ENCODE results near the gene OSGIN1.
A peak's percentile ranks its signal among the peaks of the same experiment; 100 is the strongest.

Gene OSGIN1

DNA sequence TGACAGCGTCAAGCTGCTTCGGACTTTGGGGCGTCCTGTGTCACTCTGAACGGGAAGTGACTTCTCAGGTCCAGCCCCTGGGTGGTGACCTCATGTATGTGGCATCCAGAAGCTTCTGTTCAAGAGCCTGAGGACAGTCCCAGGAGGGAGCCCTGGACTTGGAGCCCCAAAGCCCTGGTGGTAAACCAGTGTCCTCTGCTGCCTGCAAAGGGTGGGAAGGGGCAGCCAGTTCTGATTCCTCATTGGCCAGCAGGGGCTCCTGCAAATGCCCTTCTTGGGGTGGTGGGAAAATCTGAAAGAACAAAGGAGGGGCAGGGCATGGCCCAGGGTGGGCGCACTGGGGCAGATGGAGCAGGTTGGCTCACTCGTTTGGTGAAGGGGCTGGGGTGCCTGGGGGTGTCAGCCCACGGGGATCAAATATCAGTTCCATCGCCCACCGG is 1.6 kb downstream of the OSGIN1 start:
- DNase-seq (ENCODE audit: low read depth), result no peak

DNA sequence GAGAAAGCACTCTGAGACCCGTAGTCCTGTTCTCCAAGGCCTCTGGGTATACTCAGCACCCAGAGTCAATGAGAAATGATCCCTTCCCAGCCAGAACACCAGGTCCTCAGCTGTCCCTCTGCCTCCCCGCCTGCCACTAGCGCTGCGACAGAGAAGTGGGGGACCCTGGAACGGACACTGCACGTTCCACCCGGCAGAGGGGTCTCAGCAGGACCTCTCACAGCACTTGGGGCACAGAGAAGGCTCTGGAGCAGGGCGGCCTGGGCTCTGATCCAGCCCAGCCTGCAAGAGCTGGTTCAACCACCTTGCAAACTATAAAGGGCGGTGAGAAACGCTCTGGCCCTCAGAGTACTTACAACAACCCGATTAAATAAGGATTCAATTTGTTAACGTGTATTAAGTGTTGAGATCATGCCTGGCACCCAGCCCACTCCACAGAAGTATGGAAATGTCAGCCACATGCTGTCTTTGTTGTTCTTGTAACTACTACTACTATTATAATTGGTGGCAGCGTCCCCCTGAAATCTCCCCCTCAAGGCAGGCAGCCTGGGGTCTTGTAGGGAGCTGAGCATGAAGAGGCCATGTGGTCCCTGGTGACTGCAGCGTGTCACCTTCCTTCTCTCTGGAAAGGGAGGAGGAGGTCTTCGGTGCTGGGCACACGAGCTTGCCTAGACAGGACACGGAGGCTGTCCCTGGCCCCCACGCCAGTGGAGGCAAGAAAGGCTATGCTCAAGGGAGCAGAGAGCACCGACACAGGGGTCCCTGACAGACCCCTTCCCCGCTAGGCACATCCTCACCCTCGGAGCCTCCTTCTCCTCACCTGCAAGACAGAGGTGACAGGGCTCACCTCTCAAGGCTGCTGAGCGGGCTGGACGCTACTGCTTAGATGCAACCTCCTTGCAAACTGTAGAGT is 2.4 kb downstream of the OSGIN1 start:
- no peak overlapping the region for H3K4me3 ChIP-seq (ENCODE audit: low read depth, low read length)
- DNase-seq (ENCODE audit: low read depth), result no peak
- TF ChIP-seq, protein P1, sequence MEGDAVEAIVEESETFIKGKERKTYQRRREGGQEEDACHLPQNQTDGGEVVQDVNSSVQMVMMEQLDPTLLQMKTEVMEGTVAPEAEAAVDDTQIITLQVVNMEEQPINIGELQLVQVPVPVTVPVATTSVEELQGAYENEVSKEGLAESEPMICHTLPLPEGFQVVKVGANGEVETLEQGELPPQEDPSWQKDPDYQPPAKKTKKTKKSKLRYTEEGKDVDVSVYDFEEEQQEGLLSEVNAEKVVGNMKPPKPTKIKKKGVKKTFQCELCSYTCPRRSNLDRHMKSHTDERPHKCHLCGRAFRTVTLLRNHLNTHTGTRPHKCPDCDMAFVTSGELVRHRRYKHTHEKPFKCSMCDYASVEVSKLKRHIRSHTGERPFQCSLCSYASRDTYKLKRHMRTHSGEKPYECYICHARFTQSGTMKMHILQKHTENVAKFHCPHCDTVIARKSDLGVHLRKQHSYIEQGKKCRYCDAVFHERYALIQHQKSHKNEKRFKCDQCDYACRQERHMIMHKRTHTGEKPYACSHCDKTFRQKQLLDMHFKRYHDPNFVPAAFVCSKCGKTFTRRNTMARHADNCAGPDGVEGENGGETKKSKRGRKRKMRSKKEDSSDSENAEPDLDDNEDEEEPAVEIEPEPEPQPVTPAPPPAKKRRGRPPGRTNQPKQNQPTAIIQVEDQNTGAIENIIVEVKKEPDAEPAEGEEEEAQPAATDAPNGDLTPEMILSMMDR (IDR thresholded peaks at IDR 0.05; ENCODE audit: low read depth, low read length, missing control alignments), result no peak

More for the DNA sequence above, 1.6 kb downstream of the OSGIN1 start:
- TF ChIP-seq, protein P1 (IDR thresholded peaks at IDR 0.05; ENCODE audit: low read depth, low read length, missing control alignments), result no peak
- H3K4me3 ChIP-seq (ENCODE audit: low read depth, low read length), result no peak overlapping the region

DNA sequence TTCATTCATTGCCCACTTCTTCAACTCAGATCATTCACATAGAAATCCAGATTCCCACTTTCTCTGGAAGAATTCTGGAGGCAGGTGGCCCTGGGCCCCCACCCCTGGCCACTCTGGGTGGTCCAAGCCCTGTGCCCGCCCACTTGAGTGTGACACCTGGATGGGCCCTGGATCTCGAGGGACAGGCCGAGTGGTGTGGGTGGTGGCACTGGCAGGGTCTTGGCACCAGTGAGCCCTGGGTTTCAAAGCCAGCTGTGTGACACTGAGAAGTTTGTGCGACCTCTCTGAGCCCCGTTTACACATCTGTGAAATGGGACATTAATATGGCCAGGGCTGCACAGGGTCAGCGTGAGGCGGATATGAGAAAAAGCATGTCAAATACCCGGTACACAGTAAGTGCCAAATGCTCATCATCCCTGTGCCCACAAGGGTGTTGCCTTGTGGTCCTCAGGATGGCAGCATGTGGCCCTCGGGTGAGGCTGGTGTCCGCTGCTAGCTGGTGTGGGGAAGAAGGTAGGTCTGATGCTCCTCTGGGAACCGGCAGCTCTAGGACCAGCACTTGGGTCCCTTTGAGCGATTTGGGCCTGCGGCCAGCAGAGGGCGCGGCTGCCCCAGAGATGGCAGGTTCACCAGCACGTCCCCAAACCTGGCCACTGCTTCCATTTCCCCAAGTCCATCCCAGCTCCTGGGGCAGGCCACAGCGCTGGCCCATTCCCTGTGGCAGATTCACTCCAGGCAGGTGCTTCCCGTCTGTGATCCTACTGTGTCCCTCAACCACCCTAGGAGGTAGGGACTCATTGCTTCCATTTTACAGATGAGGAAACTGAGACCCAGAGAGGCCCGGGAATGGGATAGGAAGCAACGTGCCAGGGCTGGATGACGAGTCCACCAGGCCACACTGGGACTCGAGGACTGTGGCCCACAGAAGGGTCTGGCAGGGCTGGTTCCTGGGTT is 3.6 kb downstream of the OSGIN1 start:
- H3K4me3 ChIP-seq (ENCODE audit: low read depth, low read length), result no peak overlapping the region
- TF ChIP-seq, protein P1 (IDR thresholded peaks at IDR 0.05; ENCODE audit: low read depth, low read length, missing control alignments), result peak; percentile 98
- DNase-seq (ENCODE audit: low read depth), result peak; percentile 31

DNA sequence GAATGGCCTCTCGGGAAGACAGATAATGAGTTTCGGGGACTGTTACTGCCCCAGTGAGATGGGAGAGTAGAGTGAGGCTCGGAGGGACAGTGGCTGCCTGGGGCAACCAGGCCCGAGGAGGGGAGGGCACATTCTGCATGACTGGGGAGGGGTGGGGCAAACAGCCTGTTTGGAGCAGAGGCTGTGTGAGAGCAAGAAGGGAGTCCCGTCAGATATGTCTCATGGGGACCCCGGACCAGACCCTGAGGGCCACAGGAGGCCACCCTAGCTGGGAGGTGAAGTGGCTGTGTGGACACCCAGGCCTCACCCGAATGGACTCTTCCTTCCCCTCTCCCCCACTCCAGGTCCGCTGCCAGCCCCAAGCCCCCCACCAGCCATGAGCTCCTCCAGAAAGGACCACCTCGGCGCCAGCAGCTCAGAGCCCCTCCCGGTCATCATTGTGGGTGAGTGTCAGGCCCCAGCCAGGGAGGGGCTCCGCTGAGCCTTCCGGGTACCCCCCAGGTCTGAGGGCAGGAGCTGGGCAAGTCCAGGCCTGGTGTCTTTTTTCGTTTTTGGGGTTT is 4.3 kb downstream of the OSGIN1 start:
- DNase-seq (ENCODE audit: low read depth), result no peak
- no peak overlapping the region for H3K4me3 ChIP-seq (ENCODE audit: low read depth, low read length)
- TF ChIP-seq, protein P1 (IDR thresholded peaks at IDR 0.05; ENCODE audit: low read depth, low read length, missing control alignments), result no peak

DNA sequence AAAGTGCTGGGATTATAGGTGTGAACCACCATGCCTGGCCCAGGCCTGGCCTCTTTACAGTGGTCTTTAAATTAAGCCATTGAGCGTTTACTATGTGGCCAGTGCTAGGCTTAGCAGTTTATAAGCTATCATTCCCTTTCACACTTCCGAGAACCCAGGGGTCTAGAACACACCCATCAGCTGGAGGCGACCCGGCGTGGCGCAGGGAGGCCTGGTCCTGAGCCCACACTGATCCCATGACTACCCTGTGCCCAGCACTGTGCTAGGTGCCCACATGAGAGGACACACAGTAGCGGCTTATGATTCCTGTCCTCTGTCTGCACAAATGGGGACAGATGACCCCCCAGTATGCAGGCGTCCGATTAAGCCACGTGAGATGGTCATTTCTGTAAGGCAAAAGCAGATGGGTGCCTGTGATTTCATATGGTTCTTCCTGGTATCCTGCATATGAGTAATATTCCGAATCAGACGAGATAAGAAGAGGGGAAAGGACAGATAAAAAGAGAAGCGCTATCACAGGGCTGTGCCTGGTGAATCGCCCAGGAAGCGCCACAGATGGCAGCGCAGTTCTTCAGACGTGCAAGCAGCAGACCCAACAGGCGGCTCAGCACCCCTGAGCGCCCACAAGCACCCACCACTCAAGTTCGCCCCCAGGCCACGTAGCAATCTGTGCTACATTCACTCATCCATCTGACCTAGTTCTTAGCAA is 5.3 kb downstream of the OSGIN1 start:
- DNase-seq (ENCODE audit: low read depth), result no peak
- no peak overlapping the region for H3K4me3 ChIP-seq (ENCODE audit: low read depth, low read length)
- TF ChIP-seq, protein P1 (IDR thresholded peaks at IDR 0.05; ENCODE audit: low read depth, low read length, missing control alignments), result no peak

Data from GM12864 (cell line).